PC-3 (cell line): ENCODE measurements around the gene AP3B1.

ENCODE experiments used
- CTCF ChIP-seq: fragments of 300-600 bp; sonication (generic); conservative IDR thresholded peaks from 2 replicates; pipeline ENCODE4 v1.5.1; 2017; ENCODE audit warnings: antibody characterized with exemption, low read depth, mild to moderate bottlenecking, low read length
- EZH2 ChIP-seq: fragments of 300-600 bp; sonication (generic); IDR thresholded peaks from one replicate; pipeline ENCODE4 v1.6.1; 2017; ENCODE audit warnings: antibody characterized with exemption, mild to moderate bottlenecking, low read length; ENCODE audit not compliant: unreplicated experiment

GRCh38 chr5:78009937-78010527, 284.5 kb downstream of the AP3B1 start:
- no peak for TF ChIP-seq CTCF
- no peak for TF ChIP-seq EZH2
